H54 (cell line): ENCODE measurements around the gene TRPC4.

Source experiments
- DNase-seq: peaks from one replicate; pipeline ENCODE4 v3.0.0; 2011; ENCODE audit warnings: low spot score, mixed read lengths; ENCODE audit not compliant: insufficient read length
- FAIRE-seq: peaks from 3 replicates; lab custom pipeline; 2011; peaks lifted over from hg19 to GRCh38; lab: Jason Lieb, UNC
- POLR2A ChIP-seq: IDR thresholded peaks from 2 replicates; pipeline ENCODE4 v1.6.1; 2011; ENCODE audit warnings: low read depth, mild to moderate bottlenecking, low read length

Gene TRPC4

DNA sequence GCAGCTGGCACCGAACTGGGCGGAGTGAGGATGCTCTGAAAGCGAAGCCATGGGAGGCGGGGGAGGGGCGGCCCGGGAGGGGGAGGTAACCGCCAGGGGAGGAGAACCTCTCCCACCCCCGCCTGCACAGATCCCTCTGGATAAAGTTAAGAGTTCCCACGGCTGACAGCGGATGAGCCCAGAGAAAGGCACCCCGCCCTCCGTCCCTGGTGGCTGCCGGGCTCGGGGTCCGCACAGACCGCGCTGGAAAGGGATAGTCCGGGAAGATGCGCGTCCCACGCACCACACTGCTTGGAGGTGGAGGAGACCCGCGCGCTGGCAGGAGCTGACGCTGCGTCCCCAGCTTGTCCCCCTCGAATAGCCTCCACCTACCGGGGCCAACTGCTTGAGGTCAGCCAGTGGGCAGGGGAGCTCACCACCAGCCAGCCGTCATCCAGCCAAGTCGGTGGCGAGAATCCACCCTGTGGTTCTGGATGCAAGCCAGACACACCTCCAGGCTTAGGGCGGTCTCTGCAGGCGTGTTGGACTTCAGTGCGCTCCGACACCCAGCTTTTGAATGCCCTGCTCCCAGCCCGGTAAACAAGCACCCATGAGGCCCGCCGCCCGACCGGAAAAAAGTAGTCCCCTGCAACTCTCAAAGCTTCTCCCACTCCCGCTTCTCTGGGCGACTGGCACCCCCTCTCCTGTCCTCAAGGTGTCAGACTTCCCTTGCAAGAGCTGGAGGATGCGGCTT, at the start of gene TRPC4:
Gene TRPC4 (minus strand): TSS at position 17 of the 733 bp plus-strand sequence. CDS start 86,439 bp downstream, outside the sequence.
- FAIRE-seq: no peak
- TF ChIP-seq POLR2A: no peak
- no peak for DNase-seq

DNA sequence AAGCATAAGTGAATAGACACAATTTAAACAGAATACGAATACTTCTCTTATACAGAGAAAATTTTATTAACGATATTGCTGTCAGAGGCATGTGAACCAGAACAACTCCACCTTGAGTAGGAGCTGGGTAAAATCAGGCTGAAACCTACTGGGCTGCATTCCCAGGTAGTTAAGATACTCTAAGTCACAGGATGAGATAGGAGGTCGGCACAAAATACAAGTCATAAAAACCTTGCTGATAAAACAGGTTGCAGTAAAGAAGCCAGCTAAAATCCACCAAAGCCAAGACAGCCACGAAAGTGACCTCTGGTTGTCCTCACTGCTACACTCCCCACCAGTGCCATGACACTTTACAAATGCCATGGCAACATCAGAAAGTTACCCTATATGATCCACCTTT, 49.2 kb upstream of the TRPC4 start:
- no peak for TF ChIP-seq POLR2A
- no peak for FAIRE-seq
- no peak for DNase-seq

DNA sequence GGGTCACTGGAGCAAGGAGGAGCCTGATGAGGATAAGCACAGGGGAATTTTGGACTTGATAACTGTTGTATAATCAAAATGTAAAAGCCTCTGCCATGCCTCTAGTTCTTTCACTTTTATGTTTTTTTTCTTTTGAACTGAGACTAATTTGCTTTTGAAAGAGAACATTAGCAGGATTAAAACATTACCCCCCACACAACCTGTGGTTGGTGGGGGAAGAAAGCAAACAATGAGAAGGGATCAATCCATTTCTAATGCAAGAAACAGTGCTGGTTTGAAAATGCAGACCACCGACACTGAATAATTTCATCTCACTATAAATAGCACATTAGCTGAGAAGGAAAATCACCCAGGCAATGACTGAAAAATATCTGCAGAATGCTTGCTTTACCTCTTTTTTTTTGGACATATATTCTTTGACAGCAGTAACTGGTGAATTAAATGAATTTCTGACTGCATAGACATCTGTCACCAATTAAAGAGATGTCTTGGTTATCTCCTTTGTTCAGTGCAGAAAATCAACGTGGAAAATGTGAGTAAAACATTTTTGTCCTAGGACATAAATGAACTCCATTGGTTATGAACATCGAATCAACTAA, 48.6 kb upstream of the TRPC4 start:
- FAIRE-seq (no peak), DNase-seq (no peak)
- no peak for TF ChIP-seq POLR2A

- no peak for DNase-seq
- no peak for FAIRE-seq
- TF ChIP-seq POLR2A: no peak
Observed at GRCh38 chr13:37914781-37915391, 45.3 kb upstream of the TRPC4 start.

DNA sequence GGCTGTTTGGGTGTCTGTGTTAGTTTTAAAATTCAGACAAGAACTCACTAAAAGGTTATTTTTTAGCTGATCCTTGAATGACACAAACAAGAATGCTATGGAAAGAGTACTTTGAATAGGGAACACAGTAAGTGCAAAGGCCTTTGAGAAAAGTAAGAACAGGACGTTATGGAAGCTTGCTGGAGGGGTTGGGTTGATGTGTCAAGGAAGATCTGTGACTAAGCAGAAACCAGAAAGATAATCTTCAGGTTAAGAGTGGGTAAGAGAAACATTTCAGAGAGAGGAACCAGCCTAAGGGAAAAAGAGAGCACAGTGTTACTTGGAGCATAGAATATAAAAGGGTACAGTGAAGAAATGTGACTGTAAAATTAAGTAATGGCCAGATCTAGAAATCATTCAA, 41.2 kb upstream of the TRPC4 start:
- DNase-seq (no peak), FAIRE-seq (no peak)
- no peak for TF ChIP-seq POLR2A

- FAIRE-seq (no peak), DNase-seq (no peak)
- TF ChIP-seq POLR2A: no peak
Observed at GRCh38 chr13:37906880-37907279, 37.3 kb upstream of the TRPC4 start.

- FAIRE-seq (no peak), DNase-seq (no peak)
Observed at GRCh38 chr13:37905736-37906135, 36.2 kb upstream of the TRPC4 start.

DNA sequence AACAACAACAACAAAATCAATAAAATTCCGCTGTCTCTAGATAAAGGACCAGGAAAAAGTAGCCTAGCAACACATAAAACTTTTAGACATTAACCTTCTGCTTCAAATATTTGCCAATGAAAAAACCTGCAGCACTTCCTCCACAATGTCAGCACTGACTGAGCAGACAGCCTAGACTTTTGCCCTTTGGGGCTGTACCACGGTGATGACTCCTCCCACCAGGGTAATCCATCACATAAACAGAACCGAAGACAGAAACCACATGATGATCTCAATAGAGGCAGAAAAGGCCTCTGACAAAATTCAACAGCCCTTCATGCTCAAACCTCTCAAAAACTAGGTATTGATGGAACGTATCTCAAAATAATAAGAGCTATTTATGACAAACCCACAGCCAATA, 30.2 kb upstream of the TRPC4 start:
- no peak for TF ChIP-seq POLR2A
- DNase-seq: no peak
- no peak for FAIRE-seq

More at GRCh38 chr13:37905736-37906135, 36.2 kb upstream of the TRPC4 start:
- no peak for TF ChIP-seq POLR2A

GRCh38 chr13:37893321-37893720, 23.7 kb upstream of the TRPC4 start:
- FAIRE-seq: no peak
- TF ChIP-seq POLR2A: no peak
- no peak for DNase-seq

DNA sequence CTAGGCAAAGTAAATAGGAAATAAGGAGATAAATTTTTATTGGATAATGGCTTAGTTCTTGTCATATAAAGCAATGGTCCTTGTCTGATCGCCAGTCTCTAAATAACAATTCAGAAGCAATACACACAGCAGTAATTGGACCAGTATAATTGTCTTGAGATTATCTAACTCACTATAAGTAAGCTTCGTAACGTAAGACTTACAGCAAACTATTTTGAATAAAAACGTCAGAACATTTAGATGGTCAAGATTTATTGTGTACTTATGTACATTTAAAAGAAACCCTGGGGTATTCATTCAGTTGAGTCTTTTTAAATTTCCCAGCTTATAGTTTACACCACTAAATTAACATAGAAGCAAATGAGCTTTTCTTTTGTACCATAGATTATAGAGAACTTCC, 20.2 kb upstream of the TRPC4 start:
- no peak for FAIRE-seq
- TF ChIP-seq POLR2A: no peak
- no peak for DNase-seq

DNA sequence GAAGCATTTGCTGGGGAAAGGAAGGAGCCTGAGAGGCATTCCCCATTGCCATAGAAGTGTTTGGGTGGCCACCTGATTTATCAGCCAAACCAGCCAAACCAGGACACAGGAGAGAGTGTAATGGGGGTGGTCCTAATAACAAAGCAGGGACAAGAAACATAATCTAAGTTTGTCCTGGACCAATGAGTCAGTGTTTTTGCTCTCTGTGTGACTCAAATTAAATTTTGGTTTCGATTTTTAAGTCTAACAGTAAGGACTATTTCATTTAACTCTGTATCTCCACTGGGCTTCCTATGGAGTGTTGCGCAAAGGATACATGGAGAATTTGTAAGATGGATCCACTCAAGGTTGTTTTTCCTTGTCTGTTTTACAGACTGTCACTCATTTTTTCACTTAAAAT, 19.5 kb upstream of the TRPC4 start:
- no peak for TF ChIP-seq POLR2A
- FAIRE-seq (no peak), DNase-seq (no peak)

DNA sequence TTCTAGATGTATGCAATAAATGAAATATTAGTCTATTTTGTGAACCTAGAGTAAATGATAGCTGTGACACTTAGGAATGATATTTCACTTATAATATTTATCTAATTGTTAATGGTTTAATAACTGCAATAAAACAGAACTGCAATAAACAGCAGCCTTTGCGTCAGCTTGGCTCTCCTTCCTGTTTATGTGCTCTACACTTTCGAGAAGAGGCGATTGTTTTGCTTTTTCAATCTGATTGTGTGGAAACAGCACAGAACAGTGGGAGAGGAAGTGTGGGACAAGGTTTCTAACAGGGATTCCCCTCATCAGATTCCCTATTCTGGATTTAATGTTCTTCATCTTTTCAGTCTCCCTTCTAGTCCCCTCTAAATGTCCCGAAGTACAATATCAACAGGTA, 17.3 kb upstream of the TRPC4 start:
- TF ChIP-seq POLR2A: no peak
- DNase-seq: no peak
- no peak for FAIRE-seq

- TF ChIP-seq POLR2A: no peak
- FAIRE-seq (no peak), DNase-seq (no peak)
Observed at GRCh38 chr13:37884674-37885073, 15.1 kb upstream of the TRPC4 start.

GRCh38 chr13:37884026-37884425, 14.5 kb upstream of the TRPC4 start:
- FAIRE-seq: no peak
- TF ChIP-seq POLR2A: no peak
- no peak for DNase-seq
